ENCODE results near the gene CMC1. TPM values are rescaled to one million over a fixed set of nuclear protein-coding genes. Genes with fewer than 3 reads are reported as not detected.

The CMC1 gene
- total and polyA plus RNA-seq, 7 donors, result 14.4 to 73.4 (median 23.2) TPM

GRCh38 chr3:28290863-28291300 is 49.5 kb downstream of the CMC1 start:
- H3K36me3 ChIP-seq (ENCODE audit: insufficient read depth in 1 of 2, low read depth in 1 of 2), result peaks cover 0 to 6% of the 10 kb centered on the region in 2 donors
- intact Hi-C loops (cut with DNase I), result no loop called here
- ATAC-seq (no peak), DNase-seq (no peak)
- TF ChIP-seq CTCF (IDR thresholded peaks at IDR 0.05), result no peak
- no peaks in the 10 kb centered on the region for H3K4me1 ChIP-seq
- no peaks in the 10 kb centered on the region for H3K27me3 ChIP-seq (ENCODE audit: insufficient read depth in 3 of 3, low read length in 2 of 3)
- 95 to 100% (median 98%) methylated on average over 1 of the region's 1 CpG for WGBS, 3 donors
- no peaks in the 10 kb centered on the region for H3K9me3 ChIP-seq
- no peak overlapping the region for H3K4me3 ChIP-seq
- H3K27ac ChIP-seq, result no peak overlapping the region

GRCh38 chr3:28291577-28291976 is 50.2 kb downstream of the CMC1 start:
- H3K9me3 ChIP-seq, result no peaks in the 10 kb centered on the region
- no peak overlapping the region for H3K27ac ChIP-seq
- DNase-seq, result no peak
- H3K4me1 ChIP-seq, result no peaks in the 10 kb centered on the region
- TF ChIP-seq CTCF (IDR thresholded peaks at IDR 0.05), result no peak
- no peak overlapping the region for H3K4me3 ChIP-seq
- intact Hi-C loops (cut with DNase I), result no loop called here
- no peaks in the 10 kb centered on the region for H3K27me3 ChIP-seq (ENCODE audit: insufficient read depth in 3 of 3, low read length in 2 of 3)
- ATAC-seq, result no peak
- peaks cover 0 to 6% of the 10 kb centered on the region in 2 donors for H3K36me3 ChIP-seq (ENCODE audit: insufficient read depth in 1 of 2, low read depth in 1 of 2)

GRCh38 chr3:28292622-28293021 is 51.2 kb downstream of the CMC1 start:
- WGBS, 3 donors, result 92 to 96% (median 93%) methylated on average over 4 of the region's 4 CpGs
- no peak for TF ChIP-seq CTCF (IDR thresholded peaks at IDR 0.05)
- H3K27me3 ChIP-seq (ENCODE audit: insufficient read depth in 3 of 3, low read length in 2 of 3), result no peaks in the 10 kb centered on the region
- H3K27ac ChIP-seq, result no peak overlapping the region
- ATAC-seq (no peak), DNase-seq (no peak)
- peaks cover 0 to 6% of the 10 kb centered on the region in 2 donors for H3K36me3 ChIP-seq (ENCODE audit: insufficient read depth in 1 of 2, low read depth in 1 of 2)
- H3K9me3 ChIP-seq, result no peaks in the 10 kb centered on the region
- no peaks in the 10 kb centered on the region for H3K4me1 ChIP-seq
- H3K4me3 ChIP-seq, result no peak overlapping the region
- intact Hi-C loops (cut with DNase I), result no loop called here

GRCh38 chr3:28294667-28295413 is 53.4 kb downstream of the CMC1 start:
- intact Hi-C loops (cut with DNase I), result no loop called here
- no peak for DNase-seq
- no peak for TF ChIP-seq CTCF (IDR thresholded peaks at IDR 0.05)
- Histone ChIP-seq H3K9me3 (no peaks in the 10 kb centered on the region), H3K4me3 (peak overlapping the region; percentile 6), H3K27me3 (ENCODE audit: insufficient read depth in 3 of 3, low read length in 2 of 3) (no peaks in the 10 kb centered on the region), H3K27ac (no peak overlapping the region), H3K4me1 (peaks cover 10% of the 10 kb centered on the region), H3K36me3 (ENCODE audit: insufficient read depth in 1 of 2, low read depth in 1 of 2) (peaks cover 0 to 6% of the 10 kb centered on the region in 2 donors)
- 84 to 86% (median 86%) methylated on average over 7 of the region's 7 CpGs for WGBS, 3 donors
- no peak for ATAC-seq

Measured in psoas muscle (tissue), 8 donors.